Stromal cell of bone marrow (primary cell): ENCODE measurements around the gene GPC1.
A peak's percentile ranks its signal among the peaks of the same experiment; 100 is the strongest.

Experiments used
- DNase-seq: peaks from one replicate; pipeline ENCODE4 v3.0.0-alpha.2; 2012; ENCODE audit warnings: low read depth

GPC1 gene

GRCh38 chr2:240442891-240443715 lies 7.6 kb downstream of the GPC1 start:
- no peak for DNase-seq

DNA sequence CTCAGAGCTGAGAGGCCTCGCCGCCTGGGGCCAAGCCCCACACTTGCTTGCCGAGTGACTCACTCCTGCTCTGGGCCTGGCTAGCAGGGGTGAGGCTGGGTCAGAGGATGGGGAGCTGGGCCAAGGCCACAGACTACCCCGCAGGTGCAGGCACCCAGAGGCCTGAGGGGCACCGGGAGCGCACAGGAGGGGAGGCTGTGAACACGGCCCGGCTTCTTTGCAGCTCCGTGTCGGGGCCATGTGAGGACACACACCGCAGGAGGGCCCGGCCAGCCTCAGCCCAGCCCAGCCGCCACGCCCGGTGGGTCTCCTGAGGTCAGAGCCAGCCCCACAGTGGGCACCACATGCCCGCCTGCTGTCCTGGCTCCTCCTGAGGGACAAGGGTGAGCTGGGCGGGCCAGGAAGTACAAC lies 8.4 kb downstream of the GPC1 start:
- no peak for DNase-seq

GRCh38 chr2:240444464-240444863 lies 9.0 kb downstream of the GPC1 start:
- DNase-seq, result no peak

GRCh38 chr2:240445961-240446663 lies 10.6 kb downstream of the GPC1 start:
- DNase-seq, result no peak

- DNase-seq, result no peak
Observed at GRCh38 chr2:240446664-240447175, 11.3 kb downstream of the GPC1 start.

- no peak for DNase-seq
Observed at GRCh38 chr2:240447331-240447730, 11.9 kb downstream of the GPC1 start.

GRCh38 chr2:240447934-240448333 lies 12.5 kb downstream of the GPC1 start:
- no peak for DNase-seq

DNA sequence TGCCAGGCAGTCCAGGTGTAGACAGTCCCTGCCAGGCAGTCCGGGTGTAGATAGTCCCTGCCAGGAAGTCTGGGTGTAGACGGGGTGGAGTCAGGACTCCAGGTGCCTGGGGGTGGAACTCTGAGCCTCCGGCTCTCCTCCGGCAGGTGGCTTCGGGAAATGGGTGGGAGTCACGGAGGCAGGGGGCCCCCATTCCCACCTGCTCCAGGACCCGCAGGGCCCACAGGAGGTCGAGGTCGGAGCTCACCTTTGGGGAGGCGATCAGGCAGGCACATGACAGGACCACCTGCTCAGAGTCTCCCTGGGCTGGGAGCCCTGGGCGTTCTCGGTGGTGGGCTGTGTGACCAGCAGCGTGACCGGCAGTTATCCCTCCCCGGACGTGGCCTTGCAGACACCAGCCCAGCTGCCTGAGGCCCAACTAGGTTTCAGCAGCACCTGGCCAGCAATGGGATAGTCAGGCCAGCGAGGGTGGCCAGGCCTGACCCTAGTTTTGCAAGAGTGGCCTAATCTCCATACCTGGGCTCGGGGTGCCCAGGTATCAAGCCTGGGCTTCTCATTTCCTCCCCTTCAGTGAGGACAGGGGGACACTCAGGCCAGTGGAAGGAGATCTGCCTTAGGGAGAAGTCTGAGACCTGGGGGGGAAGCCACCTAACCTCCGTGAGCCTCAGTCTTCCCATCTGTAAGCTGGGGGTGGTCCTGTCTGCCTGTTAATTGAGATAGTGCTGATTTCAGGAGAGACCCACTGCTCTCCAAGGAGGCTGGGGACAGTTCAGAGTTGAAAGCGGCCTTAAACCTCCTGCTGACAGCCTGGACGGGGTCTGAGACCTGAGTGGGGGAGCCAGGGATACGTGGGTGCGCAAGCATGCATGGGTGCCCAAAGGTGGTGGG lies 13.2 kb downstream of the GPC1 start:
- DNase-seq, result no peak

DNA sequence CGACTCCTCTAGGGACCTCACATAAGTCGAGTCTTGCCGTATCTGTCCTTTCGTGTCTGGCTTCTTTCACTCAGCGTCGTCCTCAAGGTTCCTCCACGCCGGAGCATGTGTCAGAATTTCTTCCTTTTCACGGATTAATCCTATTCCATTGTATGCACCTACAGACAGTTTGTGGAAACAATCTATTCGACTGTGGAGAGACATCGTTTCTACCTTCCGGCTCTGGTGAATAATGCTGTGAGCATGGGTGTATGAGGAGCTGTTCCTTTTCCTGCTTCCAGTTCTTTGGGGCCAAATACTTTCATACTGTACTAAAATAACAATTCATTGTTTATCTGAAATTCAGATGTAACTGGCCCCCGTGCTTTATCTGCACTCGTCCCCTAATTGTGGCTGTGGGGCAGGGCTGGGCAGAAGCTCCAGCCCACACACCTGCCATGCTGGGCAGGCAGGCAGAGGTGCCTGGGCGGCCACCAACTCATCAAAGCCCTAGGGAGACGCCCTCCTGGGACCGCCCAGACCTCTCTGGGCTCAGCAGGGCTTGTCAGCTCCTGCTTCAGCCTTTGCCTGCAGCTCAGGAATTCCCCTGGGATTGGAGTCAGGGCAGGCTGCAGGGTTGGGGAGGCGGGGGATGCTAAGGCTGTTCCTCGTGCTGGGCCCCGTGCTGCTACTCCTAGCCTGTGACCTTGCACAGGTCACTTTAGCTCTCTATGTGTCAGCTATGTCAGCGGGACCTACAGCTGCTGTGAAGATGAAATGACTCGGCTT lies 14.5 kb downstream of the GPC1 start:
- DNase-seq, result no peak

- no peak for DNase-seq
Observed at GRCh38 chr2:240450532-240451107, 15.2 kb downstream of the GPC1 start.

- DNase-seq, result no peak
Observed at GRCh38 chr2:240451108-240451611, 15.7 kb downstream of the GPC1 start.

DNA sequence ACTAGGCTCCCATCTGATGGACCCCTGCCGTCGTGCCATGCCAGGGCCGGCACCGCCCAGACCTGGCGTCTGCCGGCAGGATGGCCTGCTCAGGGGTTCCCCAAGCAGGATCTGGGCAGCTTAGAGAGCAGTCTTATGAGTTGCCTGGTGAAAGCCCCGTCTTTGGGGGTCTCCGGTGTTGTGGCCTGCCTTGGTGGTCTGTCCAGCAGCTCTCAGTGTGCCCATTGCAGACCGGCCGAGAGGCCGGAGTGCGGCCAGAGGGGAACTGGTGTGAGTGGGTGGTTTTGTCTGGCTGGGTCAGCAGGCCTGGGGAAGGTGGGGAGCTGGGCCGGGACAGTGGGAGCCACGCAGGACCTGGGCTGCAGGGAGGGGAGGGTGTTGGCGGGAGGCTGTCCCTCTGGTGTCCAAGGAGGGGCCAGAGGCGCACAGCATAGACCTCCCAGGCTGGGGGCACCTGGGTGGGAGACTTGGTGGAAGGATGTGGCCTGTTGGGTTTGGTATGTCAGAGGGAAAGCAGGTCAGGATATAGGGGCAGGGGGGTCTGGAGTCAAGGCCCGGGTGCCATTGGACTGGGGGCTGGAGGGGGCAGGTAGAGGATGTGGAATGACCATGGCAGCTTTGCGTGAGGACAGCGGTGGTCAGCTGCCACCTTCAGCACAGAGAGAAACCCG lies 16.5 kb downstream of the GPC1 start:
- DNase-seq, result no peak

DNA sequence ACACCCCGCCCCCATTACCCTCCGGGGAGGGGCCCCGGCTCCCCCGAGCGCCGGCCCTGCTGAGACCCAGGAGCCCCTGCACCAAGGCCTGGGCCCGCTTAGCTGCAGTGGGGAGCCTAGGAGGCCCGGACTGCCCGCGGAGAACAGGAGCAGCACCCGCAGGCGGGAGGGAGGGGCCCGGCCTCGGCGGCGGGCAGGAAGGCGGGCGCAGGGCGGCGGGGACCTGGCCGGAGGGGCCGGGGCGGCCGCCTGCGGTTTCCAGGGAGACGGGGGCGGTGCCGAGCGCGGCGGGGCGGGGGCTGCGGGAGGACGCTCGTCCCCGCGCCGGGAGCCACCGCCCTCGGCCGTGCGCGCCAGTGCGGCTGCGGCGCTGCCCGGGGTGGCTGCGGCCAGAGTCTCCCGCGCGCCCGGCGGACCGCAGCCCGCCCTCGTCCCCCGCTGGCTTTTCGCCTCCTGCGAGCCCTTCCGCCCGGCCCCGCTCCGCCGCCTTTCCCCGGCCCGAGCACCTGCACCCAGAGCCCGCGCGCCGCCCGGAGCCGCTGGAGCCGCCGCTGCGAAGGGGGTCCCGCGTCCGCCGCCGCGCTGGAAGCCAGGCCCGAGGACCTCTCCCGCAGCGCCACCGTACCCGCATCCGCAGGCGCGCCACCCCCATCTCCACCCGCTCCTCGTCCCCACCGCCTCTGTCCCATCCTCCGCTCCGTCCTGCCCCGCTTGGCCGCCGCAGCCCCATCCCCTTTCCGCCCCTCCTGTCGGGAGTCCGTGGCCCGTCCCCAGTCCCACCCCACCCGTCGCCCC lies 17.2 kb downstream of the GPC1 start:
- peak; percentile 17 for DNase-seq

DNA sequence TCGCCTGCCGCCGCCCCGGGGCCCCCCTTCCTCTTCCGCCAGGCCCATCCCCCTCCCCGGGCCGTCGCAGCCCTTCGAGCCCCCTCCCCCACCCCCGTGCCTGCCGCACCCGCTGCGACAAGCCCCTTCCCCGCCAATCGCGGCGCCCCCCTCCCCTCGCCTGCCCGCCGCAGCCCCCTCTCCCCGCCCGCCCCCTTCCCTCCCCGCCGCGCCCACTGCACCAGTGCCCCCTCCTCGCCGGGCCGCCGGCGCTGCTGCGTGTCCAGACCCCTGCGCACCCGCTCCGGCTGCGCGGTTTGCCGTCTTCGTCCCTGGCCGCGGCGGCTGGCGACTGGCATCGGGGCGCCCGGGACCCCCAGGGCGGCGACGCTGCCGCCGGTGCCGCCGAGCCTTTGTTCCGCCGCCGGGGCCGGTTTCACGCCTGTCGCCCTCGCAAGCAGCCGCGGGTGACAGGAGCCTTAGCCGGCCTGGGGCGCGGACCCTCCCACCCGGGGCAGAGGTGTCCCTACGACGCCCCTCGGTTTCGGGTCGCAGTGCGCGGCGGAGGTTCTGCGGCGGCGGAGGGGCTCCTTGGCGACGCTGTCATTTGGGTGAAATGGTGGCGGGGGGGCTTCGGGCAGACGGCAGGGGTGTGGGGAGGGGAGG lies 18.1 kb downstream of the GPC1 start:
- no peak for DNase-seq

- DNase-seq, result no peak
Observed at GRCh38 chr2:240454106-240454901, 18.8 kb downstream of the GPC1 start.

GRCh38 chr2:240455272-240455646 lies 19.8 kb downstream of the GPC1 start:
- DNase-seq, result no peak

GRCh38 chr2:240455647-240456446 lies 20.4 kb downstream of the GPC1 start:
- no peak for DNase-seq
